Putamen (tissue), 1 donor: Measurements from ENCODE around the gene EMILIN1.
A peak's percentile ranks its signal among the peaks of the same experiment; 100 is the strongest.

Experiments
- DNase-seq: peaks from one replicate; pipeline ENCODE4 v3.0.0-alpha.2; 2016; ENCODE audit warnings: low spot score

The EMILIN1 gene

DNA sequence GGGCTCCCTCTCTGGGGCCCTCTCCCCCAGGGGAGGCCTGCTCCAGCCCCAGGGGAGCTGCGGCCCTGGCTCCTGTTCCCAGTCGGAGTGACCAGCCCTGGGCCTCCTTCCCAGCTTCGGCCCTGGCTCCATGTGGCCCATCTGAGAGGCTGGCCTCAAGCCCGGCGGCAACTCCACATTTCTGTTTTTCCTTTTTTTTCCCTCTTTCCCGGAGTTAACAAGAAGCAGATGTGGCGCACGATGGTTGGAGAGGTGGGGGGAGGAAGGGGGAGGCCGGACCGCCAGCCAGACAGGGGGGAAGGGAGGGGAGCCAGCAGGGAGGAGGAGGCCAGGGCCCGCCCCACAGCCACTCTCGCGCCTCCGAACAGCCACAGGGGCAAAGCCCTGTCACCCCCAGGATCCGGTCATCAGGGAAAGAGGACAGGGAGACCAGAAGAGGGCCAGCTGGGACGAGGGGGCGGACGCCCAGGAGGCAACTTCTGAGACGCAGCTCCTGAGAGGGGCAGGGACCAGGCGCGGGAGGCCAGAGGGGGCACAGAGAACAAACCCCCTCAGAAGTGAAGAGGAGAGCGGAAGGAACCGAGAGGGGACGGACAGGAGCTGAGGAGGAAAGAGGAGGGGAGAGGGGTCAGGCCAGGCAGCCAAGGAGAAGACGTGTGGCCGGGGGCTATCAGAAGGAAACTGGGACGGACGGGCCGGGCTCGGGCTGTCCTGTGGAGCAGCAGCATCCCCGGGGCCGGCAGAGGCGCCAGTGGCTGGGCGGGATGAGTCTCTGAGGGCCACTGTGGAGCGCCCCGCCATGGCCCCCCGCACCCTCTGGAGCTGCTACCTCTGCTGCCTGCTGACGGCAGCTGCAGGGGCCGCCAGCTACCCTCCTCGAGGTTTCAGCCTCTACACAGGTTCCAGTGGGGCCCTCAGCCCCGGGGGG, at the start of gene EMILIN1:
Gene EMILIN1 (plus strand): TSS at position 349 of the 928 bp plus-strand sequence. CDS start 451 bp downstream, at position 800.
- peak; percentile 72 for DNase-seq

DNA sequence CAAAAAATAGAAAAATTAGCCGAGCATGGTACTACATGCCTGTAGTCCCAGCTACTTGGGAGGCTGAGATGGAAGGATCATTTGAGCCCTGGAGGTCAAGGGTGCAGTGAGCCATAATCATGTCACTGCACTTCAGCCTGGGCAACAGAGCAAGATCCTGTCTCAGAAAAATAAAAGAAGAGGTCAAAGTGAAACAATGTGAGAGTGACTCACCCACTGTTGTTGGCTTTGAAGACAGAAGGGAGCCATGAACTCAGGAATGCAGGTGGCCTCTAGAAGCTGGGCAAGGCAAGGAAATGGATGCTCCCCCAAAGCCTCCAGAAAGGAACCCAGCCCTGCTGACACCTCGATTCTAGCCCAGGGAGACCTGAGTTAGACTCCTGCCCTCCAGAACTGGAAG, 49.4 kb upstream of the EMILIN1 start:
- DNase-seq: no peak

DNA sequence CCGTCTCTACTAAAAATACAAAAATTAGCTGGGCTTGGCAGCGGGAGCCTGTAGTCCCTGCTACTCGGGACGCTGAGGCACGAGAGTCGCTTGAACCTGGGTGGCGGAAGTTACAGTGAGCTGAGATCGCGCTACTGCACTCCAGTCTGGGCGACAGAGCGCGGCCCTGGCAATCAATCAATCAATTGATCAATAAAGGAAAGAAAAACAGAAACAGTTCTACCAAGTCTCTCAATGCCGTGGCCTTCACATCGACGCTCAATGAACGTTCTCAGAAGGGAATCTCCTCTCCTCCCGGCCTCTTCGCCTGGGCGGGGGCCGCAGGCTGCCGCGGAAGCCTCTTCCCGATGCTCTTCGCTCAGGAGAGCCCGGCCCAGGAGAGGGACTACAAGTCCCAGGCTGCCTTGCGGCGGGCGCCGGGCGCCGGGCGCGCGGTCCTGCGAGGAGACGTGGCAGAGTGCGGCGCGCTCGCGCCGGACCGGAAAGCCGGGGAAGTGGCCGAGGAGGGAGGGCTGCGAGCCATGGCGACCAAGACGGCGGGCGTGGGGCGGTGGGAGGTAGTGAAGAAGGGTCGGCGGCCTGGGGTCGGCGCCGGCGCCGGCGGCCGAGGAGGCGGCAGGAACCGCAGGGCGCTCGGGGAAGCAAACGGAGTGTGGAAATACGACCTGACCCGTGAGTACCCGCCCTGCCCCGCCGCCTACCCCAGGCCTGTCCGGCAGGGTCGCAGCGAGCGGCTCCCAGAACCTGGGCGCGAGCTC, 45.7 kb upstream of the EMILIN1 start, which contains the start of gene TMEM214:
Gene TMEM214 (plus strand): TSS at position 471 of the 758 bp plus-strand sequence. CDS start 51 bp downstream, at position 522.
- DNase-seq: peak; percentile 86

DNA sequence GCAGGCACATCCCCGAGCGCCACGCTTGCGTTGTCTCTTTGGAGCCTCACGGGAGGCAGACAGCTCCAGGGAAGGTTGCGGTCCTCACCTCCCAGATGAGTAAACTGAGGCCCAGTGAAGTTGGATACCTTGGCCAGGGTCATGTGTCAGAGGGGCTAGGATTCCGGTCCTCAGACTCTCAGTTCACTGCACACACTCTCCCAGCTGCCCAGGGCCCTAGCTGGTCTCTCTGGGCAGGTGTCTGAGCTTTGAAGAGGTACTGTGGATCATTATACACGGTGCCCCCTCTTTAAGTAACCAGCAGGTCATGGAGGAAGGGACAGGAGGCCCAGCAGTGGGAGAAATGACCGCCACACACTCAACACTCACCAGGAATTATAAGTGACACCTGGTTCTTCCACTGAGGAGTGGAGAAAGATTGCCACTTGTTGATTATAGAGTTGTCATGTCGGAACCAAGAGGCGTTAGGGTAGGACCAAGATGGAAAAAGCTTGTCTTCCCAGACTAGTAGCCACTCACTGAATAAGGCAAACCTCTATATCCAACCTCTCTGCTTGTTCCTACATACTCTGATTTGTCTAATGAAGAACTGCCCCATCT, 45.1 kb upstream of the EMILIN1 start:
- DNase-seq: no peak

DNA sequence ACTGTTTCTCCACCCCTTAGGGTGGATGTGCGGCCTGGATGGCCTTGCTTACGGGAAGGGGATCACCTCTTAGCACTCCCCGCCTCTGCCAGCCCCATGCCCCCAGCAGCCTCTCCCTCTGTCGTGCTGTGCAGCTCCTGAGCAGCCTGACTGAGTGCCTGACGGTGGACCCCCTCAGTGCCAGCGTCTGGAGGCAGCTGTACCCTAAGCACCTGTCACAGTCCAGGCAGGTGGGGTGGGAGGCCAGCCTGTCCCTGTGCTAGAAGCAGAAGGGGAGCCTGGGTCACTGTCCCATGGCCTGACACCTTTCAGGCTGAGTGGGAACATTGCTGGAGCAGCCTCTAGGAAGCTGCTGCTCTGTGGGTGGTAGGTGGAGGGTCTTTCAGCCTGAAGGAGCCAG, 40.4 kb upstream of the EMILIN1 start:
- no peak for DNase-seq

DNA sequence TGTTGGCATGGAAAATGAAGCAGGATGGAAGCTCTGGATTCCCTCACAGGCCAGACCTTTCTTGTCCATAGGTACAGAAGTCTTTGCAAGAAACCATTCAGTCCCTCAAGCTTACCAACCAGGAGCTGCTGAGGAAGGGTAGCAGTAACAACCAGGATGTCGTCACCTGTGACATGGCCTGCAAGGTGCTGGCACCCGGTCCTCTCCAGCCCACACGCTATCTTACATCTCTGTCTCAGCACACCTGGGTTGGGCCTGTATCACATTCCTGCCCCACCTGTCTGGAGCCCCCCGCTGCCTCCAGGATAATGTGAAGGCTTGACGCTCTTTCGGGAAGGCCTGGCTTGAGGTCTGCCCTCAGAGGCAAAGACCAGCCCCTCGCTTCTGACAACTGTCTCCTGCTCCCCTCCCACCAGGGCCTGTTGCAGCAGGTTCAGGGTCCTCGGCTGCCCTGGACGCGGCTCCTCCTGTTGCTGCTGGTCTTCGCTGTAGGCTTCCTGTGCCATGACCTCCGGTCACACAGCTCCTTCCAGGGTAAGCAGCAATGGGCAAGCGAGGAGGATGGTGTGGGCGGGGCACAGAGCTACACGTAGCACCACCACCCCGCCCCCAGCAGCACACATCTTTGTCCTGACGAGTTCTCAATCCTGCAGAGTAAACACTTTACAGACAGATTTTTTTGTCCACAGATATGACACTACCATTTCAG, 39.6 kb upstream of the EMILIN1 start:
- DNase-seq: no peak

DNA sequence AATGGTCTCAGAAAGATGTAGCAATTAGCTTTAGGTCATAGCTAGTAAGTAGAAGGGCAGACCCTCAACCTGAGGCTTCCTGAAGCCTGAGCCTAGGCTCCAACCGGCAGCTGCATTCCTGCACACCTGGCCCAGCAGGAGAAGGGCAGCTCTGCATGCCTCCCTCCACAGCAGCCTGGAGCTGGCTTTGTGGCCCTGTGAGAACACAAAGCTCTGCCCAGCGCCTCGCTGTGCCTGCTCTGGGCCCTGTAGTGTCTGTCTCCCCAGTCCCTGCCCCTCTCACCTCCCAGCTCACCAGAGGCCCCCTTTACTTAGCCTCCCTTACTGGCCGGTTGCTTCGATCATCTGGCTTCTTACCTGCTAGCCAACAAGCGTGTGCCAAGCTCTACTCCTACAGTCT, 39.0 kb upstream of the EMILIN1 start:
- DNase-seq: no peak

DNA sequence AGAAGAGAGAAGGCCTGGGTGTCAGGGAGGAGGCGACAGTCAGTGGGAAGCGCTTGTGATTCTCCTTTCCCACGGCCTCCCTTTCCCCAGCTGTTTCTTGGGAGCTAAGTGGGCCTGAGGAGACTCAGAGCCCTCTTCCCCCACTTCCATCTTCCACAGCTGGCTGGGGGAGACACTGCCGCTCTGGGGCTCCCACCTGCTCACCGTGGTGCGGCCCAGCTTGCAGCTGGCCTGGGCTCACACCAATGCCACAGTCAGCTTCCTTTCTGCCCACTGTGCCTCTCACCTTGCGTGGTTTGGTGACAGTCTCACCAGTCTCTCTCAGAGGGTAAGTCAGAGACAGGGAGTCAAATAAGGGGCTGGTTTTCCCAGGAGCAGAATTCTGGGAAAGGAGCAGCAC, 38.5 kb upstream of the EMILIN1 start:
- no peak for DNase-seq

DNA sequence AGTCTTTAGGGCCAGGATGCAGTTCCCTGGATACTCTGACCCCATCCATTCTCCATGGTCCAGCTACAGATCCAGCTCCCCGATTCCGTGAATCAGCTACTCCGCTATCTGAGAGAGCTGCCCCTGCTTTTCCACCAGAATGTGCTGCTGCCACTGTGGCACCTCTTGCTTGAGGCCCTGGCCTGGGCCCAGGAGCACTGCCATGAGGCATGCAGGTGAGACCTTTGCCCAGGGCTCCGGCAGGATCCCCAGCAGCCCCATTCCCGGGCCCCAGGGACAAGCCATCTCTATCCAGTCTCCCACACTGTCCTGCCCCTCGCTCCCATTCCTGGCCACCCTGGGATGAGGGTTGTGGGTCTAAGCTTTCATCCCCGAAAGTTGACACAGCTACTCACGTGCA, 38.1 kb upstream of the EMILIN1 start:
- DNase-seq: no peak

DNA sequence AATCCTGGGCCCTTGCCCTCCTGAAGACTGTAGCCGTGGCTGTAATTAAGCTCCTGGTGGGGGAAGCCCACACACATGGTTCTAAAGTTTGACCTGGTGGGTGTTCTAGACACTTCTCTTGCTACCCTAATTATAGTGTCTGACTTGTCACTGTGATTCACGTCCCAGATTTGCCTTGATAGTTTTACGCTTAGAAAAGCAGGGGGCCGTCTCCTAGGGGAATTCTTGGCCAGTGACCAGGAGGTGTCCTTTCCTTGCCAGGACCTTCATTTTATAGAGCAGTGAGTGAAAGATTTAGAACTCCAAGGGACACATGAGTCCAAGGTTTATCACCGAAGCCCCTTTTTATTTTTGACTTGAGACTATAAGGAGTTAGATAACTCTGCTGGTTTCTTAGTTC, 36.7 kb upstream of the EMILIN1 start:
- no peak for DNase-seq

DNA sequence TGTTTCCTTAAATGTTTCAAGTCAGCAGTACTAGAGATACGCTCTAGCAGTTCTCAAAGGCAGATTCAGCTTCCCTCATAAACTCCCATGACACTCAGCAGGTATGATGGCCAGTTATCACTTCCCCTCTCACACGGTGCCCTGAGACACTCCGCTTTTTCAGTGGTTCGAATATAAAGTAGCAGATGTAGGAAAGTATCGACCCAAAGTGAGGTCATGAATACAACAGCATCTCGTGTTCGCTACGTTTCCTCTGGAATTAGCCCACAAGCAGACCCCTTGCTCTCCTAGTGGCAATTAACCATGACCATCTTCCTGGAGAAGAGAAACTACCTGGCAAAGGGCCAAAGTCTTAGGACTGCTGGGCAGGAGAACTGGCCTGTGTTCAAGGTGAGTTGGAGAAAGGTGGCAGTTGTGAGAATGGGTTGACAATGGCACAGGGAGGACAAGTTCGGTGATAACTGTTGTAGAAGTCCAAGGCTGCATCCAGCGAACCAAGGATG, 36.2 kb upstream of the EMILIN1 start:
- DNase-seq: no peak

DNA sequence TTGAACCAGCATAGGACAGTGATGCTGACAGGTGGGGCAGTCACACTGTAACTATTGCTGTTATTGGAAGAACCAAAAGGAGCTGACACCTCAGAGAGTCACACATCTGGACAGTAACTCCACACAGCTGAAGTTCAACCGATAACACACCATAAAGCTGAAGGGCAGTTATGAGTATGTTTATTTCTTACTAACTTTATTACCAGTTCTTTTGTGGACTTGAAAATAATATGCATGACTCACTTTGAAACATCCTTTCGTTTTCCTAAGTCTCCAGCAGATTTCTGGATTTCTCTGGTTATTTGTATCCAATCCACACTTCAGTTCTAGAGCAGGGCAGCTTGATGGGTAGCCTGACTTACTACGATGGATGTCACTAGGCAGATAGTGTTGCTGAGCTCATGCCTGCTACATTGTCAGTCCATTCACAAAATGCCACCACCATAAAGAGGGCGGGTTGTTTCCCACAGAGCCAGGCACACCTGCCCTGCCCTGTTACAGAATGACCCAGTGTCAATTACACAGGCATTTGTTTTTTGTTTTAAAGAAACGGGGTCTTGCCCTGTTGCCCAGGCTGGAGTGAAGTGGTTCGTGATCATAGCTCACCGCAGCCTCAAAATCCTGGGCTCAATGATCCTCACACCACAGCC, 35.3 kb upstream of the EMILIN1 start:
- DNase-seq: no peak

DNA sequence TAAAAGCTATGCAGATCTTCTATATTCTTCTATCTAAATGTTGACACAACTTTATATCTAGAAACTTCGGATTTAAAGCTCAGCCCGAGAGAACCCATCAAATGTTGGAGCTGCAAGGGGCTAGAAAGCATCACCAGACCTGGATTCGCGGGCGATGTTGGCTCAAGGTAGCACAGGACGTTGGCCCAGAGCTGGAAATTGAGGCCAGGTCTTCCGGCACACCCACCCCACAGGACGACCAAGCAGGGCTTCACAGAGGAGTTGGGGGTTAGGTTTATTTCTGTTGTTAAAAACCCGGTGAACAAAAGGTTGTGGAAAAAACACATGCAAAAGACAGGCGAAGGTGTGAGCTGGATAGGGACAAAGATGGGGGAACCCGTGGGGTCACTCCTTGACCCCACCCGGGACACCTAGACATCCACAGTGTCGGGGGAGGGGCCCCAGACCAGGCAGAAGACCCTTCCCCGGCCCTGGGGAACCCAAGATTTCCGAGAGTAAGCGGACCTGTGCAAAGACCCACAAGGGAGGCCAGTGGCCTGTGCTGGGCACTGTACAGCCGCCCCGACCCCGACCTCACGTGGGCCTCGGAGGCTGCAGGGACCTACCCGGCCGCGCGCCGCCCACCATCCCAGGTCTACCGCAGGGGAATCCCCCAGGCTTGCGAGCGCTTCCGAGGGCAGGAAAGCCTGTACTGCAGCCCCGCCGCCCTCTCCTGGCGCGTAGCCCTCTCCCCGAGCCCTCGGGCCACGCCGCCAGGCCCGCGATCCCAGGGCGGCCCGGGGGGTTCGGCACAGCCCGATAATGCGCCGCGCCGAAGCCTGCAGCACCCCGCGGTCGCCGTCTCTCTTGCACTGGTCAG, 28.8 kb upstream of the EMILIN1 start:
- no peak for DNase-seq

DNA sequence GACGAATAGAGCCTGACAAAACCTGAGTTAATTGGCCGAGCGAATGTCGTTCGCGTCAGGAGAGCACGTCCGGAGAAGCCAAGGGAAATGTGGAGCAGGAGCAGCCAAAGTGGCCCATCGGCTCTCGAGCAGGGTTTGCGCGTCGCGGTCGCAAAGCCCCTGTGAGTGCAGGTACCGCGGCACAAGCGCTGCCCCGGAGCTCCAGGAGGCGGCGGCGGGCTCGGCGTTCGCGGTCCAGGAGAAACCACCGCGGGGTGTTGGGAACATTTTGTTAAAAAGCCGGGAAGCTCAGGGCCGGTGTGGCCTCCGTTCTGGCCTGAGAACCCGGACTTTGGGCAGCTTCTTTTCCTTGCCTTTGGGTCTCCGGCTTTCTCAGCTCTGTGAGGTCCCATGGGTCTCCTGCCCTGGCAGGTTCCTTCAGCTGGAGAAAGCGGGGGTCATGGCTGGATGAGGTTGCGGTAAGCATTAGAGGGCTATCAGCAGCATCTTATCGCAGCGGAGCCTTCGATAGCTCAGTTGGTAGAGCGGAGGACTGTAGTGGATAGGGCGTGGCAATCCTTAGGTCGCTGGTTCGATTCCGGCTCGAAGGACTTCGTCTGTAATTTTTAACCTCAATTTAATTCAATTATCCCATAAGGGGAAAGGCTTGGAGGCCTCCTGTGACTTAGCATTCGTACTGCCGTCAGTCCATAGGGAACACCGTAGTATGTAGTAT, 28.0 kb upstream of the EMILIN1 start:
- DNase-seq: peak; percentile 97

DNA sequence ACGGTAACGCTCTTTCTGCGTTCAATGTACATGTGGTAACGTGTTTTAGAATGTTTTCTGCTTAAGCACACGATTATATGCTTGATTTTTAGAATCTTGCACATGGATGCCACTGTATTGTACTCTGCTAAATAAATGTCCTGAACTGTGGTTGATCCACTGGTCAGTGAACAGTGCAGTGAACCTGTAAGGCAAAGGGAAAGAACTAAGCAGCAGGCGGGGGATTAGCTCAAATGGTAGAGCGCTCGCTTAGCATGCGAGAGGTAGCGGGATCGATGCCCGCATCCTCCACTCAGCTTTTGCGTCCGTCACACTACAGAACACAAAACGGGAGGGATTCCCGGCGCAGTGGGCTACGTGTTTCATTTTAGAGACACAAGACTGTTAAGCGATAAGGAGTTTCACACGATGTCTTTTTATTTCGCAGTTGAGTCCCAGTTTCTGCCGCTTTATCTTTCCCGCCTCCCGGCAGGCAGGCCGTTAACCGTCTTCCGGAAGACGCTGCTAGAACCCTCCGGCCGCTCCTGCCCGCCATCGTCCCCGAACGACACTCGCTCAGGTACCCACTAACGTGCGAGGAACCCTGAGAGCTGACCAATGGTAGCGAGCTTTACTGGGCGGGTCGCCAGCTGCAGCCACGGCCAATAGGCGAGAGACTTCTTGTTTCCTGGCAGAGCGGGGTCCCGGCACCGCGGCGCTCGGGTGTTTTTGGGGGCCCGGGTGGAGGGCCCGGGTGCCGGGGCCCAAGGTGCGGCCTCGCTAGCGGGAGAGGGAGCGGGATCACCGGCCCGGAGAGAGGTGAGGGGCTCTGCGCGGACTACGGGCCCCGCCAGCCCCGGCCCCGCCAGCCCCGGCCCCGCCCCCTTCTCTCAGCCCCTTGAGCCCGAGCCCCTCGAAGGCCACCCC, 27.2 kb upstream of the EMILIN1 start, which contains the start of gene AGBL5:
Gene AGBL5 (plus strand): TSS at position 673 of the 906 bp plus-strand sequence. CDS start 1,291 bp downstream, outside the sequence.
- DNase-seq: peak; percentile 92

DNA sequence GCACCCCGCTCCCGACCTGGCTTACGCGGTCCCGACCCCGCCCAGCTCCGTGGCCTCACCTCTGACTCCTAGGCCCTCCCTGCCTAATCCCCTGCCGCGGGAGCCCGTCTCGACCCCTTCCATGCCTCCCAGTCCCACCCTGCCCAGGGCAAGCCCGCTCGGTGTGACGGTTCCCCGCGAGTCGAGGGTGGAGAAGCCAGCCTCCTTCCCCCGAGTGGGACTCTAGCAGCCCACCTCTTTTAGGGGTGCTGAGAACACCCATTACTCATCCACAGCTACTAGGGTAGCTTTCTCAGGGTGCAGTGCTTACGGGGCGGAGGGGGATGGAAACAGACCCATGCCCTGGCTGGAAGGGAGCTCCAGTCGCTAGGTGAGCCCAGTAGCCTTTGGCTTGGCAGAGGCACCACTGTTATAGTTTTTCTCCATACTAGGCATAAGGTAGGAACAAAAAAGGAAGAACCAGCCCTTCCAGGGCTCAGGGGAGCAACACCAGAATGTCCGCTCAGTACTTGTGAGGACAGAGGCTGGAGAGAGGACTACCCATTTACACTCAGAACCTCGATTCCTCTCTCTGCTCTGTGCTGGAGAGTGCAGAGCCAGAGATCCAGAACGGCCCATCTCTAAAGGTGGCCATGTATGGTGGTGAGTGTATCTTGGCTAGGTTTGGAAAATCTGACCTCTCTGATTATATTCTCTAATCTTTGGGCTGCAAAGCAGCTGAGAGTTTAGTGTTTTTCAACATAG, 26.3 kb upstream of the EMILIN1 start:
- DNase-seq: no peak

DNA sequence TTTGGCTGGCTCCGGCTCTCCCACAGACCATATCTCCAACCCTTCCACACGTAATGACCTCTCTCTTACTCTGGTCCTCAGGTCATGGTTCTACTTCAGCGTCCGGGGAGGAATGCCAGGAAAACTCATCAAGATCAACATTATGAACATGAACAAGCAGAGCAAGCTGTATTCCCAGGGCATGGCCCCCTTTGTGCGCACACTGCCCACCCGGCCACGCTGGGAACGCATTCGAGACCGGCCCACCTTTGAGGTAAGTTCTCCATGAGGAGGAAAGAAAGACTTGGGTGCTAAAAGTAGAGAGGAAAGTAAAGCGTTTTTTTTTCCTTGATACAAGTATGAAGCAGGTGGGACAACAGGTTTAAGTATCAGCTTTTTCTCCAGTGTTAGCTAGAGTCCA, 25.1 kb upstream of the EMILIN1 start:
- DNase-seq: no peak

DNA sequence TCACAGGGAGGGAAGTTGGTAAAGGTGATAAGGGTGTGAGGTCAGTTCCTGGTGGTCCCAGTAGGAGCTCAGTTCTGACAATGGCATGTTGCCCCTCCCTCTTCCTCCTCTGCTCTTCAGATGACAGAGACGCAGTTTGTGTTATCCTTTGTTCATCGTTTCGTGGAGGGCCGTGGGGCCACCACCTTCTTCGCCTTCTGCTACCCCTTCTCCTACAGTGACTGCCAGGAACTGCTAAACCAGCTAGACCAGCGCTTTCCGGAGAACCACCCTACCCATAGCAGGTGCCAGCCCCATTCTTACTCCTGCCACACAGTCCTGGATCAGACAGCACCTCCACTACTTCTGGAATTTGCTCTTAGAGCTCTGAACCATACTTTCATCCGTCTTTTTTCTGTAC, 24.6 kb upstream of the EMILIN1 start:
- DNase-seq: no peak
